Adipocyte (in vitro differentiated cells): ENCODE data around the gene DAZL.

Source experiments
- DNase-seq: peaks from one replicate; pipeline ENCODE4 v3.0.0-alpha.2; 2015; ENCODE audit warnings: low read depth
- H3K27me3 ChIP-seq: replicated peaks from 2 replicates; pipeline ENCODE4 v1.7.0; 2013; ENCODE audit warnings: mild to moderate bottlenecking, low read length, moderate library complexity; ENCODE audit not compliant: control insufficient read depth, insufficient read depth
- H3K36me3 ChIP-seq: 2 replicates; pipeline ENCODE4 v1.7.0; 2013; ENCODE audit warnings: low read length, mild to moderate bottlenecking, moderate library complexity; ENCODE audit not compliant: control insufficient read depth, insufficient read depth, severe bottlenecking
- H3K4me1 ChIP-seq: 2 replicates; pipeline ENCODE4 v1.7.0; 2013; ENCODE audit warnings: mild to moderate bottlenecking, low read length, moderate library complexity; ENCODE audit not compliant: control insufficient read depth, insufficient read depth
- H3K4me3 ChIP-seq: 2 replicates; pipeline ENCODE4 v1.7.0; 2013; ENCODE audit warnings: mild to moderate bottlenecking, low read length, moderate library complexity
- H3K9ac ChIP-seq: 2 replicates; pipeline ENCODE4 v1.7.0; 2013; ENCODE audit warnings: mild to moderate bottlenecking, low read length, moderate library complexity
- H3K9me3 ChIP-seq: 2 replicates; pipeline ENCODE4 v1.7.0; 2013; ENCODE audit warnings: mild to moderate bottlenecking, low read length, moderate library complexity; ENCODE audit not compliant: control insufficient read depth

Gene DAZL

GRCh38 chr3:16589867-16590624 is 15.2 kb downstream of the DAZL start:
- H3K36me3 ChIP-seq = no peaks in the 10 kb centered on the region
- H3K4me3 ChIP-seq = no peak overlapping the region
- no peak overlapping the region for H3K9ac ChIP-seq
- H3K4me1 ChIP-seq = peaks cover 14% of the 10 kb centered on the region
- no peaks in the 10 kb centered on the region for H3K27me3 ChIP-seq
- no peak for DNase-seq
- H3K9me3 ChIP-seq = no peaks in the 10 kb centered on the region

- H3K27me3 ChIP-seq = no peaks in the 10 kb centered on the region
- no peak overlapping the region for H3K9ac ChIP-seq
- no peak for DNase-seq
- no peaks in the 10 kb centered on the region for H3K36me3 ChIP-seq
- peaks cover 14% of the 10 kb centered on the region for H3K4me1 ChIP-seq
- H3K4me3 ChIP-seq = no peak overlapping the region
- H3K9me3 ChIP-seq = no peaks in the 10 kb centered on the region
Measured at GRCh38 chr3:16589120-16589519, 16.1 kb downstream of the DAZL start.

- no peaks in the 10 kb centered on the region for H3K9me3 ChIP-seq
- no peaks in the 10 kb centered on the region for H3K36me3 ChIP-seq
- no peaks in the 10 kb centered on the region for H3K27me3 ChIP-seq
- peak; percentile 51 for DNase-seq
- H3K4me1 ChIP-seq = peaks cover 10% of the 10 kb centered on the region
- no peak overlapping the region for H3K9ac ChIP-seq
- H3K4me3 ChIP-seq = no peak overlapping the region
Measured at GRCh38 chr3:16587681-16588060, 17.6 kb downstream of the DAZL start.

GRCh38 chr3:16587047-16587680 is 18.1 kb downstream of the DAZL start:
- Histone ChIP-seq H3K27me3 (no peaks in the 10 kb centered on the region), H3K4me1 (peaks cover 10% of the 10 kb centered on the region), H3K36me3 (no peaks in the 10 kb centered on the region), H3K9me3 (no peaks in the 10 kb centered on the region), H3K4me3 (no peak overlapping the region), H3K9ac (no peak overlapping the region)
- peak; percentile 24 for DNase-seq

GRCh38 chr3:16584880-16585279 is 20.3 kb downstream of the DAZL start:
- Histone ChIP-seq H3K9ac (no peak overlapping the region), H3K4me1 (peaks cover 10% of the 10 kb centered on the region), H3K27me3 (no peaks in the 10 kb centered on the region), H3K9me3 (no peaks in the 10 kb centered on the region), H3K4me3 (no peak overlapping the region), H3K36me3 (no peaks in the 10 kb centered on the region)
- DNase-seq = no peak

- Histone ChIP-seq H3K27me3 (no peaks in the 10 kb centered on the region), H3K36me3 (no peaks in the 10 kb centered on the region), H3K4me3 (no peak overlapping the region), H3K9me3 (no peaks in the 10 kb centered on the region), H3K4me1 (peaks cover 10% of the 10 kb centered on the region), H3K9ac (no peak overlapping the region)
- no peak for DNase-seq
Measured at GRCh38 chr3:16583551-16583950, 21.7 kb downstream of the DAZL start.

GRCh38 chr3:16570113-16570512 is 35.1 kb downstream of the DAZL start:
- DNase-seq = no peak
- H3K27me3 ChIP-seq = no peaks in the 10 kb centered on the region
- H3K4me3 ChIP-seq = no peak overlapping the region
- no peaks in the 10 kb centered on the region for H3K36me3 ChIP-seq
- H3K9ac ChIP-seq = no peak overlapping the region
- H3K4me1 ChIP-seq = no peaks in the 10 kb centered on the region
- H3K9me3 ChIP-seq = no peaks in the 10 kb centered on the region

- no peak overlapping the region for H3K9ac ChIP-seq
Measured at GRCh38 chr3:16568532-16568931, 36.7 kb downstream of the DAZL start.

GRCh38 chr3:16568115-16568514 is 37.1 kb downstream of the DAZL start:
- no peaks in the 10 kb centered on the region for H3K27me3 ChIP-seq
- H3K4me3 ChIP-seq = no peak overlapping the region
- no peaks in the 10 kb centered on the region for H3K36me3 ChIP-seq
- H3K9ac ChIP-seq = no peak overlapping the region
- H3K4me1 ChIP-seq = no peaks in the 10 kb centered on the region
- DNase-seq = no peak
- H3K9me3 ChIP-seq = peaks cover 11% of the 10 kb centered on the region

More at GRCh38 chr3:16568532-16568931, 36.7 kb downstream of the DAZL start:
- Histone ChIP-seq H3K36me3 (no peaks in the 10 kb centered on the region), H3K27me3 (no peaks in the 10 kb centered on the region), H3K4me3 (no peak overlapping the region), H3K4me1 (no peaks in the 10 kb centered on the region), H3K9me3 (peaks cover 7% of the 10 kb centered on the region)
- DNase-seq = no peak

GRCh38 chr3:16559653-16560365 is 45.4 kb downstream of the DAZL start:
- Histone ChIP-seq H3K4me3 (no peak overlapping the region), H3K27me3 (peaks cover 4% of the 10 kb centered on the region), H3K36me3 (no peaks in the 10 kb centered on the region), H3K9me3 (peaks cover 15% of the 10 kb centered on the region), H3K4me1 (no peaks in the 10 kb centered on the region), H3K9ac (no peak overlapping the region)
- DNase-seq = no peak

GRCh38 chr3:16554126-16554525 is 51.1 kb downstream of the DAZL start:
- Histone ChIP-seq H3K9ac (no peak overlapping the region), H3K9me3 (peaks cover 8% of the 10 kb centered on the region), H3K4me1 (peaks cover 5% of the 10 kb centered on the region), H3K4me3 (no peak overlapping the region), H3K27me3 (peaks cover 4% of the 10 kb centered on the region), H3K36me3 (no peaks in the 10 kb centered on the region)
- no peak for DNase-seq
